GM12864 (cell line): Measurements from ENCODE around the gene ZBTB5.

Experiments used
- DNase-seq: peaks from one replicate; pipeline ENCODE4 v3.0.0-alpha.2; 2011; ENCODE audit warnings: low read depth
- H3K4me3 ChIP-seq: 2 replicates; pipeline ENCODE4 v1.5.1; 2011; ENCODE audit warnings: mild to moderate bottlenecking, low read depth, low read length, control low read depth
- CTCF ChIP-seq: IDR thresholded peaks from 2 replicates; pipeline ENCODE4 v1.5.1; 2011; ENCODE audit warnings: low read depth, mild to moderate bottlenecking, moderate library complexity, low read length, control low read depth, inconsistent platforms; ENCODE audit errors: missing control alignments

Gene ZBTB5

GRCh38 chr9:37498457-37498856 is 33.2 kb upstream of the ZBTB5 start:
- no peak overlapping the region for H3K4me3 ChIP-seq
- TF ChIP-seq CTCF, result no peak
- DNase-seq, result no peak

- no peak for DNase-seq
- no peak for TF ChIP-seq CTCF
- H3K4me3 ChIP-seq, result no peak overlapping the region
Observed at GRCh38 chr9:37497320-37497719, 32.1 kb upstream of the ZBTB5 start.

GRCh38 chr9:37496020-37496419 is 30.8 kb upstream of the ZBTB5 start:
- no peak for TF ChIP-seq CTCF
- DNase-seq, result no peak
- H3K4me3 ChIP-seq, result no peak overlapping the region

GRCh38 chr9:37495571-37495970 is 30.3 kb upstream of the ZBTB5 start:
- no peak for TF ChIP-seq CTCF
- DNase-seq, result no peak
- no peak overlapping the region for H3K4me3 ChIP-seq

GRCh38 chr9:37491939-37492338 is 26.7 kb upstream of the ZBTB5 start:
- no peak for DNase-seq
- TF ChIP-seq CTCF, result no peak
- H3K4me3 ChIP-seq, result no peak overlapping the region

- TF ChIP-seq CTCF, result no peak
- no peak for DNase-seq
- H3K4me3 ChIP-seq, result peak overlapping the region; percentile 85
Observed at GRCh38 chr9:37486616-37487548, 21.6 kb upstream of the ZBTB5 start.

GRCh38 chr9:37486256-37486615 is 21.0 kb upstream of the ZBTB5 start:
- DNase-seq, result no peak
- no peak for TF ChIP-seq CTCF
- peak overlapping the region; percentile 85 for H3K4me3 ChIP-seq
